ENCODE results near the gene MACO1.

- TF ChIP-seq POLR2AphosphoS5 (IDR thresholded peaks at IDR 0.05; ENCODE audit: borderline replicate concordance, low read depth, low read length): no peak
- no peak for TF ChIP-seq EZH2 (IDR thresholded peaks at IDR 0.05)
Observed at GRCh38 chr1:25425098-25426085, 5.3 kb upstream of the MACO1 start.

Measured in SK-N-MC (cell line).